HepG2 (cell line): Measurements from ENCODE around the gene NES. TPM values are rescaled to one million over a fixed set of nuclear protein-coding genes. Genes with fewer than 3 reads are reported as not detected.

Source experiments
- polyA plus RNA-seq, 8 experiments: library from polyadenylated mRNA; depleted of rRNA in 3 of 8; stranded (reverse) in 7 of 8; unstranded in 1 of 8; fragments of >200 nt; fragmentation: Illumina TruSeq in 4 of 8; extraction: Trizol in 4 of 8; gene quantifications; 2 replicates each; pipeline versions ENCODE4 v1.2.1 to v1.2.3, GENCODE V29; 2011 to 2016; ENCODE audit warnings: low read depth in 4 of 8, missing spikeins in 1 of 8, mixed read lengths in 1 of 8; ENCODE audit not compliant: insufficient read depth in 1 of 8
- total RNA-seq, 5 experiments: library from RNA; depleted of rRNA; stranded (reverse); fragments of >200 nt; fragmentation: Illumina TruSeq; extraction: Trizol; gene quantifications; 2 replicates each; pipeline ENCODE4 v1.2.3, GENCODE V29; 2016; ENCODE audit warnings: low read depth in 1 of 5

NES gene
- total and polyA plus RNA-seq, 2 of the 13 experiments (the other 11 are each of a cell fraction or from before 2014, with no cell fraction given) = 1.7 to 16.6 TPM

Other genes starting within 250 kb of the NES start
- gene MEF2D, start 176.6 kb downstream of the NES start, total RNA-seq (2016; rRNA removed; fragmentation: Illumina TruSeq; extraction: Trizol) = 1.3 and 1.6 TPM in 2 replicates
- 3.9 and 4.8 TPM in 2 replicates for gene MEF2D, start 176.6 kb downstream of the NES start, polyA plus RNA-seq (2011; rRNA removed)
- gene IQGAP3, start 104.8 kb downstream of the NES start, total RNA-seq (2016; rRNA removed; fragmentation: Illumina TruSeq; extraction: Trizol) = 6.7 and 14.1 TPM in 2 replicates
- gene IQGAP3, start 104.8 kb downstream of the NES start, polyA plus RNA-seq (2011; rRNA removed) = 12.8 and 13.5 TPM in 2 replicates
- 0.13 and 0.15 TPM in 2 replicates for gene TTC24, start 97.7 kb downstream of the NES start, total RNA-seq (2016; rRNA removed; fragmentation: Illumina TruSeq; extraction: Trizol)
- 0.18 and 0.30 TPM in 2 replicates for gene TTC24, start 97.7 kb downstream of the NES start, polyA plus RNA-seq (2011; rRNA removed)
- gene NAXE, start 85.6 kb downstream of the NES start, total RNA-seq (2016; rRNA removed; fragmentation: Illumina TruSeq; extraction: Trizol) = 37.9 and 59.4 TPM in 2 replicates
- 35.0 and 39.4 TPM in 2 replicates for gene NAXE, start 85.6 kb downstream of the NES start, polyA plus RNA-seq (2011; rRNA removed)
- gene GPATCH4, start 75.9 kb downstream of the NES start, total RNA-seq (2016; rRNA removed; fragmentation: Illumina TruSeq; extraction: Trizol) = 37.9 and 43.4 TPM in 2 replicates
- 19.2 and 20.0 TPM in 2 replicates for gene GPATCH4, start 75.9 kb downstream of the NES start, polyA plus RNA-seq (2011; rRNA removed)
- gene HAPLN2, start 58.0 kb downstream of the NES start, total RNA-seq (2016; rRNA removed; fragmentation: Illumina TruSeq; extraction: Trizol) = not detected in 2 replicates
- gene HAPLN2, start 58.0 kb downstream of the NES start, polyA plus RNA-seq (2011; rRNA removed) = 0.09 TPM in 1 of 2 replicates, not detected in the other
- gene BCAN, start 35.3 kb downstream of the NES start, total RNA-seq (2016; rRNA removed; fragmentation: Illumina TruSeq; extraction: Trizol) = not detected in 2 replicates
- not detected in 2 replicates for gene BCAN, start 35.3 kb downstream of the NES start, polyA plus RNA-seq (2011; rRNA removed)
- 0.21 and 0.60 TPM in 2 replicates for gene CRABP2, start 28.2 kb upstream of the NES start, total RNA-seq (2016; rRNA removed; fragmentation: Illumina TruSeq; extraction: Trizol)
- gene CRABP2, start 28.2 kb upstream of the NES start, polyA plus RNA-seq (2011; rRNA removed) = 0.37 and 0.40 TPM in 2 replicates
- 8.1 and 11.9 TPM in 2 replicates for gene METTL25B, start 51.1 kb upstream of the NES start, total RNA-seq (2016; rRNA removed; fragmentation: Illumina TruSeq; extraction: Trizol)
- 24.0 and 26.3 TPM in 2 replicates for gene METTL25B, start 51.1 kb upstream of the NES start, polyA plus RNA-seq (2011; rRNA removed)
- gene ISG20L2, start 51.4 kb upstream of the NES start, total RNA-seq (2016; rRNA removed; fragmentation: Illumina TruSeq; extraction: Trizol) = 17.8 and 19.8 TPM in 2 replicates
- 21.3 and 22.8 TPM in 2 replicates for gene ISG20L2, start 51.4 kb upstream of the NES start, polyA plus RNA-seq (2011; rRNA removed)
- 42.9 and 45.7 TPM in 2 replicates for gene MRPL24, start 63.7 kb upstream of the NES start, total RNA-seq (2016; rRNA removed; fragmentation: Illumina TruSeq; extraction: Trizol)
- 37.7 and 38.1 TPM in 2 replicates for gene MRPL24, start 63.7 kb upstream of the NES start, polyA plus RNA-seq (2011; rRNA removed)
- 183 and 196 TPM in 2 replicates for gene HDGF, start 74.3 kb upstream of the NES start, total RNA-seq (2016; rRNA removed; fragmentation: Illumina TruSeq; extraction: Trizol)
- 128 and 156 TPM in 2 replicates for gene HDGF, start 74.3 kb upstream of the NES start, polyA plus RNA-seq (2011; rRNA removed)
- gene PRCC, start 90.1 kb upstream of the NES start, total RNA-seq (2016; rRNA removed; fragmentation: Illumina TruSeq; extraction: Trizol) = 24.2 and 26.8 TPM in 2 replicates
- 40.5 and 46.3 TPM in 2 replicates for gene PRCC, start 90.1 kb upstream of the NES start, polyA plus RNA-seq (2011; rRNA removed)
- gene SH2D2A, start 139.4 kb upstream of the NES start, total RNA-seq (2016; rRNA removed; fragmentation: Illumina TruSeq; extraction: Trizol) = 0.59 and 0.73 TPM in 2 replicates
- 0.56 and 0.57 TPM in 2 replicates for gene SH2D2A, start 139.4 kb upstream of the NES start, polyA plus RNA-seq (2011; rRNA removed)
- gene INSRR, start 181.7 kb upstream of the NES start, total RNA-seq (2016; rRNA removed; fragmentation: Illumina TruSeq; extraction: Trizol) = not detected in 2 replicates
- gene INSRR, start 181.7 kb upstream of the NES start, polyA plus RNA-seq (2011; rRNA removed) = not detected in 2 replicates
- gene NTRK1, start 183.5 kb upstream of the NES start, total RNA-seq (2016; rRNA removed; fragmentation: Illumina TruSeq; extraction: Trizol) = not detected in 2 replicates
- gene NTRK1, start 183.5 kb upstream of the NES start, polyA plus RNA-seq (2011; rRNA removed) = not detected in 2 replicates
- gene PEAR1, start 216.3 kb upstream of the NES start, total RNA-seq (2016; rRNA removed; fragmentation: Illumina TruSeq; extraction: Trizol) = 0.06 and 0.27 TPM in 2 replicates
- 0.39 and 0.41 TPM in 2 replicates for gene PEAR1, start 216.3 kb upstream of the NES start, polyA plus RNA-seq (2011; rRNA removed)
- gene LRRC71, start 243.2 kb upstream of the NES start, total RNA-seq (2016; rRNA removed; fragmentation: Illumina TruSeq; extraction: Trizol) = not detected in 2 replicates
- gene LRRC71, start 243.2 kb upstream of the NES start, polyA plus RNA-seq (2011; rRNA removed) = not detected in 2 replicates